ENCODE results near the gene ABCA3.

DNA sequence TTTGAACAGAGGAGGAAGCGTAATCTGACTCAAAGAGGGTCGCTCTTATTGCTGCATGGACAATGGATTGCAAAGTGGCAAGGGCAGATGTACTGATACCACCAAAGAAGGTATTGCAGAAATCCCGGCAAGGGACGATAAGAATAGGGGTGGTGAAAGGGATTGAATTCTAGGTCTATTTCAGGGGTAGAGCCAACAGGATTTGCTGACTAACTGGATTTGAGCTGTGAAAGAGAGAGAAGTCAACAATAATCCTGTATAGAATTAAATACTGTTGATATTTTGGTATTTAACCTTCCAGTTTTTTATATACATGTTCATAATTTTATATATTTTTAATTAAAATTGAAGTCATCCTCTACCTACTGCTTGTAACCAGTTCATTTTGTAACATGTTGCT, 19.4 kb upstream of the ABCA3 start:
- TF ChIP-seq, protein P1, sequence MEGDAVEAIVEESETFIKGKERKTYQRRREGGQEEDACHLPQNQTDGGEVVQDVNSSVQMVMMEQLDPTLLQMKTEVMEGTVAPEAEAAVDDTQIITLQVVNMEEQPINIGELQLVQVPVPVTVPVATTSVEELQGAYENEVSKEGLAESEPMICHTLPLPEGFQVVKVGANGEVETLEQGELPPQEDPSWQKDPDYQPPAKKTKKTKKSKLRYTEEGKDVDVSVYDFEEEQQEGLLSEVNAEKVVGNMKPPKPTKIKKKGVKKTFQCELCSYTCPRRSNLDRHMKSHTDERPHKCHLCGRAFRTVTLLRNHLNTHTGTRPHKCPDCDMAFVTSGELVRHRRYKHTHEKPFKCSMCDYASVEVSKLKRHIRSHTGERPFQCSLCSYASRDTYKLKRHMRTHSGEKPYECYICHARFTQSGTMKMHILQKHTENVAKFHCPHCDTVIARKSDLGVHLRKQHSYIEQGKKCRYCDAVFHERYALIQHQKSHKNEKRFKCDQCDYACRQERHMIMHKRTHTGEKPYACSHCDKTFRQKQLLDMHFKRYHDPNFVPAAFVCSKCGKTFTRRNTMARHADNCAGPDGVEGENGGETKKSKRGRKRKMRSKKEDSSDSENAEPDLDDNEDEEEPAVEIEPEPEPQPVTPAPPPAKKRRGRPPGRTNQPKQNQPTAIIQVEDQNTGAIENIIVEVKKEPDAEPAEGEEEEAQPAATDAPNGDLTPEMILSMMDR (conservative IDR thresholded peaks at IDR 0.05), result no peak
- TF ChIP-seq ZFX (IDR thresholded peaks at IDR 0.05), result no peak

Data from C4-2B (cell line).